Spleen (tissue), 7 donors: ENCODE results near the gene TAF10.

Experiments
- CTCF ChIP-seq, 11 experiments: fragments of 200-600 bp in 7 of 11; fragments of 450-650 bp in 4 of 11; sonication (generic) in 4 of 11; IDR thresholded peaks in 8 of 11; conservative IDR thresholded peaks in 3 of 11; 1 replicate in 7 of 11; 2 replicates in 4 of 11; pipeline versions ENCODE4 v1.4.0 to v1.8.0; 2016 to 2021; ENCODE audit warnings: antibody characterized with exemption in 11 of 11, inconsistent platforms in 4 of 11, mild to moderate bottlenecking in 1 of 11
- POLR2A ChIP-seq, 3 donors: fragments of 450-650 bp; IDR thresholded peaks; one replicate each; pipeline ENCODE4 v1.5.1; 2017; ENCODE audit warnings: antibody characterized with exemption in 3 of 3, mild to moderate bottlenecking in 1 of 3
- POLR2AphosphoS5 ChIP-seq, 3 donors: sonication (generic); formaldehyde crosslinking; IDR thresholded peaks; one replicate each; pipeline ENCODE4 v1.5.1; 2017; ENCODE audit warnings: antibody characterized with exemption in 3 of 3
- donor health status: DM: no; HTN: no; CAD: no; lungs with moderate emphysema.
- donor health status: DM: no; HTN: no; CAD: no.
- donor health status: DM: no; HTN: no; CAD: no.

- TF ChIP-seq CTCF (IDR thresholded peaks at IDR 0.05 in 8 of 11, conservative IDR thresholded peaks at IDR 0.05 in 3 of 11) (no peak), POLR2A (IDR thresholded peaks at IDR 0.05) (no peak), POLR2AphosphoS5 (IDR thresholded peaks at IDR 0.05) (no peak)
Measured at GRCh38 chr11:6579681-6580080, 32.3 kb downstream of the TAF10 start.
